IMR-90 (cell line): ENCODE results near the gene COMP. TPM values are rescaled to one million over a fixed set of nuclear protein-coding genes. Genes with fewer than 3 reads are reported as not detected.

Experiments
- ATAC-seq: fragments of 200-7000 bp; cut with Tn5 transposase; 2 replicates; pipeline ENCODE4 v1.9.1; 2020; ENCODE audit warnings: low read depth, mild to moderate bottlenecking, moderate library complexity
- BruUV-seq: library from RNA; stranded (reverse); fragments of 400-500 nt; replicated peaks from 2 replicates; lab custom pipeline; 2021; lab: Mats Ljungman, UMichigan
- CTCF ChIA-PET: fragments of 300-600 bp; formaldehyde crosslinking; extraction: SDS; loops from one replicate; lab custom pipeline; 2021; ENCODE audit warnings: antibody characterized with exemption; lab: Yijun Ruan, JAX
- POLR2A ChIA-PET: fragments of 300-600 bp; sonication (Branson Sonifier 250); formaldehyde crosslinking; loops from one replicate; lab custom pipeline; 2022; ENCODE audit warnings: antibody characterized with exemption; ENCODE audit not compliant: unreplicated experiment; lab: Charles Lee
- DNase-seq: peaks from one replicate; pipeline ENCODE4 v3.0.0; 2013
- H2AFZ ChIP-seq: replicated peaks from 2 replicates; pipeline ENCODE3; 2013; ENCODE audit warnings: low read length, mild to moderate bottlenecking; ENCODE audit not compliant: poor library complexity
- H2AK5ac ChIP-seq: 2 replicates; pipeline ENCODE4 v1.6.1; 2013; ENCODE audit warnings: low read depth, low read length, inconsistent platforms
- H2AK9ac ChIP-seq: replicated peaks from 2 replicates; pipeline ENCODE3; 2013; ENCODE audit warnings: mild to moderate bottlenecking, low read depth, low read length, moderate library complexity; ENCODE audit not compliant: poor library complexity
- H2BK120ac ChIP-seq: 2 replicates; pipeline ENCODE4 v1.6.1; 2013; ENCODE audit warnings: low read depth, low read length, inconsistent platforms
- H2BK15ac ChIP-seq: 3 replicates; pipeline ENCODE4 v1.6.1; 2013; ENCODE audit warnings: low read depth, low read length, inconsistent platforms
- H2BK20ac ChIP-seq: 2 replicates; pipeline ENCODE4 v1.6.1; 2013; ENCODE audit warnings: low read depth, mild to moderate bottlenecking, inconsistent platforms, low read length, moderate library complexity
- H2BK5ac ChIP-seq: 2 replicates; pipeline ENCODE4 v1.6.1; 2013; ENCODE audit warnings: mild to moderate bottlenecking, low read depth, low read length, inconsistent platforms; ENCODE audit not compliant: poor library complexity, severe bottlenecking
- H3K14ac ChIP-seq: replicated peaks from 2 replicates; pipeline ENCODE4 v1.6.1; 2013; ENCODE audit warnings: low read depth, low read length, inconsistent platforms
- H3K18ac ChIP-seq: 2 replicates; pipeline ENCODE4 v1.6.1; 2013; ENCODE audit warnings: low read depth, low read length, control low read depth
- H3K23ac ChIP-seq: 2 replicates; pipeline ENCODE4 v1.6.1; 2013; ENCODE audit warnings: low read depth, low read length, inconsistent platforms
- H3K27ac ChIP-seq: 2 replicates; pipeline ENCODE4 v1.5.1; 2013; ENCODE audit warnings: mild to moderate bottlenecking, control low read depth, low read length; ENCODE audit not compliant: insufficient read depth
- H3K27me3 ChIP-seq: 2 replicates; pipeline ENCODE4 v1.6.1; 2013; ENCODE audit warnings: low read length; ENCODE audit not compliant: control insufficient read depth, insufficient read depth
- H3K36me3 ChIP-seq: 2 replicates; pipeline ENCODE4 v1.6.1; 2013; ENCODE audit warnings: low read length, mixed read lengths; ENCODE audit not compliant: control insufficient read depth, insufficient read depth
- H3K4ac ChIP-seq: 2 replicates; pipeline ENCODE4 v1.6.1; 2013; ENCODE audit warnings: low read depth, low read length, inconsistent platforms
- H3K4me1 ChIP-seq: 2 replicates; pipeline ENCODE4 v1.6.1; 2013; ENCODE audit warnings: low read length, mixed read lengths; ENCODE audit not compliant: control insufficient read depth, insufficient read depth
- H3K4me2 ChIP-seq: 2 replicates; pipeline ENCODE4 v1.6.1; 2013; ENCODE audit warnings: low read depth, mild to moderate bottlenecking, control low read depth, low read length, moderate library complexity
- H3K4me3 ChIP-seq: 2 replicates; pipeline ENCODE4 v1.5.1; 2013; ENCODE audit warnings: low read depth, mild to moderate bottlenecking, control low read depth, low read length, moderate library complexity; ENCODE audit not compliant: insufficient read depth
- H3K56ac ChIP-seq: 2 replicates; pipeline ENCODE4 v1.6.1; 2013; ENCODE audit warnings: low read length, inconsistent platforms; ENCODE audit not compliant: insufficient read depth; ENCODE audit errors: extremely low read depth
- H3K79me1 ChIP-seq, 2 experiments: 2 replicates each; pipeline ENCODE4 v1.6.1; 2013; ENCODE audit warnings: low read length in 2 of 2, inconsistent platforms in 1 of 2, low read depth in 1 of 2
- H3K9ac ChIP-seq: 2 replicates; pipeline ENCODE4 v1.6.1; 2013; ENCODE audit warnings: low read depth, low read length, control low read depth
- H3K9me1 ChIP-seq: 2 replicates; pipeline ENCODE4 v1.6.1; 2013; ENCODE audit warnings: low read length, inconsistent platforms; ENCODE audit not compliant: insufficient read depth
- H3K9me3 ChIP-seq: 2 replicates; pipeline ENCODE4 v1.6.1; 2013; ENCODE audit warnings: low read length; ENCODE audit not compliant: control insufficient read depth, insufficient read depth
- H4K20me1 ChIP-seq: 2 replicates; pipeline ENCODE4 v1.6.1; 2013; ENCODE audit warnings: low read length, inconsistent platforms; ENCODE audit not compliant: insufficient read depth
- H4K5ac ChIP-seq: 2 replicates; pipeline ENCODE4 v1.6.1; 2013; ENCODE audit warnings: mild to moderate bottlenecking, low read depth, low read length, control low read depth
- H4K8ac ChIP-seq, 2 experiments: 2 replicates each; pipeline ENCODE4 v1.6.1; 2013; ENCODE audit warnings: low read depth in 2 of 2, low read length in 2 of 2, control low read depth in 1 of 2, inconsistent platforms in 1 of 2
- H4K91ac ChIP-seq: 2 replicates; pipeline ENCODE4 v1.6.1; 2013; ENCODE audit warnings: low read depth, low read length, inconsistent platforms; ENCODE audit not compliant: insufficient read depth
- BHLHE40 ChIP-seq: fragments of 150-350 bp; IDR thresholded peaks from 2 replicates; pipeline ENCODE4 v1.6.1; 2016; ENCODE audit warnings: mild to moderate bottlenecking, low read depth, low read length
- CEBPB ChIP-seq: IDR thresholded peaks from 2 replicates; pipeline ENCODE4 v1.6.1; 2012; ENCODE audit warnings: low read depth, low read length, improper control_type of control experiment
- FOS ChIP-seq: fragments of 150-350 bp; IDR thresholded peaks from 2 replicates; pipeline ENCODE4 v1.6.1; 2016; ENCODE audit warnings: low read depth, low read length
- MAFK ChIP-seq: IDR thresholded peaks from 2 replicates; pipeline ENCODE4 v1.6.1; 2012; ENCODE audit warnings: low read depth, low read length, improper control_type of control experiment
- RCOR1 ChIP-seq: IDR thresholded peaks from 2 replicates; pipeline ENCODE4 v1.6.1; 2012; ENCODE audit warnings: mild to moderate bottlenecking, low read length, improper control_type of control experiment; ENCODE audit not compliant: insufficient replicate concordance
- RFX5 ChIP-seq: IDR thresholded peaks from 2 replicates; pipeline ENCODE4 v1.8.0; 2012; ENCODE audit warnings: low read depth, mild to moderate bottlenecking, low read length, moderate library complexity
- WGBS, 2 experiments: methylation state at CpG; one replicate each; pipeline versions ENCODE4 v1.1.5 to v1.1.7; 2013; ENCODE audit warnings: missing lambda C conversion rate in 2 of 2; ENCODE audit not compliant: insufficient read length in 1 of 2; ENCODE audit errors: extremely low coverage in 2 of 2; 5-methylcytosine and 5-hydroxymethylcytosine counted together
- dilution Hi-C: fragments of 300-500 bp; cut with HindIII; formaldehyde crosslinking; loops from one replicate; pipeline ENCODE4 v1.14.3; 2018; ENCODE audit warnings: low sequenced_read_pairs; ENCODE audit not compliant: unreplicated experiment
- in situ Hi-C: fragments of 300-500 bp; cut with MboI; formaldehyde crosslinking; loops from 3 replicates; pipeline ENCODE4 v1.14.3; 2019; ENCODE audit warnings: low sequenced_read_pairs, inconsistent platforms, mixed read lengths
- intact Hi-C: fragments of 100-400 bp; cut with micrococcal nuclease; formaldehyde crosslinking; loops from 2 replicates; pipeline ENCODE4 v1.10.0; 2022
- polyA plus RNA-seq, 3 experiments: library from polyadenylated mRNA; depleted of rRNA; stranded (reverse); fragments of >200 nt; gene quantifications; 2 replicates each; pipeline ENCODE4 v1.2.3, GENCODE V29; 2012; ENCODE audit warnings: low replicate concordance in 1 of 3
- total RNA-seq: library from RNA; depleted of rRNA; stranded (reverse); fragments of >200 nt; gene quantifications from 2 replicates; pipeline ENCODE4 v1.2.3, GENCODE V29; 2012

Gene COMP
- total and polyA plus RNA-seq, 2 of the 4 experiments (the other 2 are of a cell fraction): under 0.01 to 0.43 TPM

DNA sequence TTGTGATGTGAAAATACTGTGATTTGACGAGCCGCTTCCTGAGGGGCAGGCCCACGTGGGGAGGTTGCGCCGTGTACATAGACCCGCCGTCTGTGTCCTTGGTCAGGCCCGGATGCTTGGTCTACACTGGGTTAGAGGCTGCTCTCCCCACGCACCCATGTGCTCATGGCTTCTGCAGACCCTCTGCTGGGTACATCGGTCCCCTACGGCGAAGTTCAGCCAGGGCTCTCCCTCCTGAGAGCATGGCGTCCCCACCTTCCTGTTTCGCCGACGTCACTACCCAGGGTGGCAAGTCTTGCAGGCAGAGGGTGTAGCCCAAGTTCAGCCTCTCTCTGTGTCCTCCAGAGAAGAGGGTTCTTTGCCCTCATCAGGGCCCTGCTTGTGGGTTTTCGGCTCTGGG is 11.0 kb downstream of the COMP start:
- H4K8ac ChIP-seq: no peak overlapping the region
- 85% methylated on average over 9 of the region's 17 CpGs; no CpG with 5 or more reads in 1 of the 2 experiments for WGBS, 2 experiments
- in situ Hi-C loops: no loop called here
- no peak overlapping the region for H2BK120ac ChIP-seq
- H2AK9ac ChIP-seq: no peak overlapping the region
- no peak overlapping the region for H3K27ac ChIP-seq
- H3K18ac ChIP-seq: no peak overlapping the region
- H4K5ac ChIP-seq: no peak overlapping the region
- POLR2A ChIA-PET: no interaction called here
- intact Hi-C loops: no loop called here
- H3K9me1 ChIP-seq: peaks cover 5% of the 10 kb centered on the region; the same call in 1 of the 2 replicates
- H2AK5ac ChIP-seq: no peak overlapping the region
- CTCF ChIA-PET: no interaction called here
- TF ChIP-seq CEBPB: no peak
- no peak for TF ChIP-seq RCOR1
- no peak for TF ChIP-seq FOS
- TF ChIP-seq MAFK: no peak
- no peak for TF ChIP-seq RFX5
- no peak for TF ChIP-seq BHLHE40
- H3K4me3 ChIP-seq: no peak overlapping the region
- no TSS peak for BruUV-seq
- H2BK5ac ChIP-seq: no peak overlapping the region
- H3K4me1 ChIP-seq: peaks cover 14% of the 10 kb centered on the region
- no peak overlapping the region for H4K91ac ChIP-seq
- H3K23ac ChIP-seq: no peak overlapping the region
- no peak overlapping the region for H3K9ac ChIP-seq
- no peak overlapping the region for H3K56ac ChIP-seq
- H3K27me3 ChIP-seq: peaks cover 3% of the 10 kb centered on the region; the same call in 1 of the 2 replicates
- H3K9me3 ChIP-seq: no peaks in the 10 kb centered on the region
- no peak overlapping the region for H3K4ac ChIP-seq
- ATAC-seq (no peak), DNase-seq (no peak)
- dilution Hi-C loops: no loop called here
- no peaks in the 10 kb centered on the region for H3K79me1 ChIP-seq
- H2BK20ac ChIP-seq: no peak overlapping the region
- H2BK15ac ChIP-seq: no peak overlapping the region
- no peak overlapping the region; the same call in 1 of the 2 replicates for H3K14ac ChIP-seq
- no peak overlapping the region for H2AFZ ChIP-seq
- H3K36me3 ChIP-seq: no peaks in the 10 kb centered on the region
- H4K20me1 ChIP-seq: peaks cover 11% of the 10 kb centered on the region
- H3K4me2 ChIP-seq: no peak overlapping the region
